HCT116 (cell line): ENCODE measurements around the gene DOCK4. TPM values are rescaled to one million over a fixed set of nuclear protein-coding genes. Genes with fewer than 3 reads are reported as not detected.

ENCODE experiments used
- ATAC-seq: fragments of 200-7000 bp; cut with Tn5 transposase; 2 replicates; pipeline ENCODE4 v1.9.1; 2020; ENCODE audit warnings: mild to moderate bottlenecking, moderate library complexity
- BruUV-seq: library from RNA; stranded (reverse); fragments of 400-500 nt; replicated peaks from 2 replicates; lab custom pipeline; 2021; lab: Mats Ljungman, UMichigan
- CTCF ChIA-PET: fragments of 300-600 bp; sonication (Branson Sonifier 250); formaldehyde crosslinking; loops from one replicate; lab custom pipeline; 2021; ENCODE audit warnings: antibody characterized with exemption; lab: Charles Lee
- POLR2A ChIA-PET: fragments of 300-600, 350-600 bp; sonication (Branson Sonifier 250); formaldehyde crosslinking; loops from one replicate; lab custom pipeline; 2021; ENCODE audit warnings: antibody characterized with exemption; lab: Charles Lee
- RAD21 ChIA-PET, 2 experiments: fragments of 300-600 bp; sonication (Branson Sonifier 250); formaldehyde crosslinking; loops; one replicate each; lab custom pipeline; 2023; ENCODE audit warnings: low total read pairs in 2 of 2; ENCODE audit not compliant: uncharacterized antibody in 2 of 2, unreplicated experiment in 2 of 2, low non-redundant PET in 1 of 2; lab: Charles Lee
- DNase-seq: peaks from one replicate; pipeline ENCODE4 v3.0.0-alpha.2; 2010; ENCODE audit warnings: low read depth, low spot score
- H2AFZ ChIP-seq: fragments of 200-600 bp; shearing (Covaris generic), sonication (generic); 2 replicates; pipeline ENCODE4 v1.6.1; 2017; ENCODE audit warnings: low read depth, mixed run types, mixed read lengths, antibody characterized with exemption, low read length; ENCODE audit not compliant: poor library complexity, severe bottlenecking
- H3K27ac ChIP-seq: 2 replicates; pipeline ENCODE4 v1.5.1; 2012; ENCODE audit warnings: low read depth, low read length
- H3K27me3 ChIP-seq: fragments of 200-600 bp; sonication (generic); 2 replicates; pipeline ENCODE4 v1.6.1; 2016; ENCODE audit warnings: mixed run types, low read length, mixed read lengths; ENCODE audit not compliant: insufficient read depth
- H3K36me3 ChIP-seq, 2 experiments: fragments of 200-500 bp in 1 of 2; fragments of 200-600 bp in 1 of 2; sonication (Bioruptor generic) in 1 of 2; sonication (generic) in 1 of 2; 2 replicates each; pipeline versions ENCODE4 v1.5.1 to v1.6.1; 2014 to 2016; ENCODE audit warnings: low read length in 2 of 2, inconsistent platforms in 1 of 2, mixed read lengths in 1 of 2, mixed run types in 1 of 2; ENCODE audit not compliant: insufficient read depth in 2 of 2, control insufficient read depth in 1 of 2
- H3K4me1 ChIP-seq, 2 experiments: fragments of 200-600 bp in 1 of 2; sonication (generic) in 1 of 2; 2 replicates each; pipeline versions ENCODE4 v1.5.1 to v1.6.1; 2012 to 2017; ENCODE audit warnings: low read length in 2 of 2, inconsistent platforms in 1 of 2, mild to moderate bottlenecking in 1 of 2, mixed read lengths in 1 of 2, mixed run types in 1 of 2, moderate library complexity in 1 of 2; ENCODE audit not compliant: insufficient read depth in 2 of 2, control insufficient read depth in 1 of 2
- H3K4me2 ChIP-seq: fragments of 200-600 bp; sonication (generic); 2 replicates; pipeline ENCODE4 v1.6.1; 2017; ENCODE audit warnings: mixed run types, low read length, mixed read lengths
- H3K4me3 ChIP-seq, 2 experiments: fragments of 200-600 bp in 1 of 2; sonication (generic) in 1 of 2; replicated peaks in 1 of 2; 2 replicates each; pipeline ENCODE4 v1.5.1; 2011 to 2016; ENCODE audit warnings: low read length in 2 of 2, control low read depth in 1 of 2, low read depth in 1 of 2, mild to moderate bottlenecking in 1 of 2, mixed read lengths in 1 of 2, mixed run types in 1 of 2
- H3K79me2 ChIP-seq: fragments of 200-600 bp; sonication (generic); 2 replicates; pipeline ENCODE4 v1.6.1; 2017; ENCODE audit warnings: mild to moderate bottlenecking, mixed run types, low read length, moderate library complexity, mixed read lengths; ENCODE audit not compliant: insufficient read depth
- H3K9ac ChIP-seq: fragments of 200-600 bp; sonication (generic); 2 replicates; pipeline ENCODE4 v1.6.1; 2016; ENCODE audit warnings: low read length, mixed read lengths
- H3K9me2 ChIP-seq: fragments of 200-600 bp; sonication (generic), shearing (Covaris generic); 2 replicates; pipeline ENCODE4 v1.6.1; 2017; ENCODE audit warnings: mixed run types, mild to moderate bottlenecking, moderate library complexity; ENCODE audit not compliant: insufficient read depth
- H3K9me3 ChIP-seq, 2 experiments: fragments of 200-500 bp in 1 of 2; fragments of 200-600 bp in 1 of 2; sonication (Bioruptor generic) in 1 of 2; sonication (generic) in 1 of 2; 2 replicates each; pipeline ENCODE4 v1.6.1; 2014 to 2017; ENCODE audit warnings: low read length in 2 of 2, mixed read lengths in 2 of 2, inconsistent platforms in 1 of 2, low read depth in 1 of 2, mild to moderate bottlenecking in 1 of 2, mixed run types in 1 of 2, moderate library complexity in 1 of 2; ENCODE audit not compliant: control insufficient read depth in 1 of 2, insufficient read depth in 1 of 2
- H4K20me1 ChIP-seq: fragments of 200-600 bp; sonication (generic), shearing (Covaris generic); 2 replicates; pipeline ENCODE4 v1.6.1; 2017; ENCODE audit warnings: mixed run types, mild to moderate bottlenecking, moderate library complexity; ENCODE audit not compliant: insufficient read depth
- CBX3 ChIP-seq: IDR thresholded peaks from 2 replicates; pipeline ENCODE4 v1.6.1; 2012; ENCODE audit warnings: low read depth
- CEBPB ChIP-seq: IDR thresholded peaks from 2 replicates; pipeline ENCODE4 v1.6.1; 2012; ENCODE audit warnings: low read depth
- EGR1 ChIP-seq: IDR thresholded peaks from 2 replicates; pipeline ENCODE4 v1.6.1; 2012; ENCODE audit warnings: low read depth
- EZH2 ChIP-seq: fragments of 200-600 bp; sonication (generic); IDR thresholded peaks from 2 replicates; pipeline ENCODE4 v1.6.1; 2017; ENCODE audit warnings: antibody characterized with exemption, mixed run types
- FOSL1 ChIP-seq: IDR thresholded peaks from 2 replicates; pipeline ENCODE4 v1.6.1; 2012; ENCODE audit warnings: low read depth
- JUND ChIP-seq: IDR thresholded peaks from 2 replicates; pipeline ENCODE4 v1.6.1; 2012
- POLR2A ChIP-seq: IDR thresholded peaks from 2 replicates; pipeline ENCODE4 v1.7.0; 2011; ENCODE audit warnings: borderline replicate concordance; ENCODE audit not compliant: insufficient read depth, insufficient read length; ENCODE audit errors: extremely low read depth
- POLR2AphosphoS5 ChIP-seq: IDR thresholded peaks from 2 replicates; pipeline ENCODE4 v1.6.1; 2011; ENCODE audit warnings: mild to moderate bottlenecking, low read depth, low read length, moderate library complexity
- RAD21 ChIP-seq: IDR thresholded peaks from 2 replicates; pipeline ENCODE4 v1.6.1; 2012; ENCODE audit warnings: low read depth, mild to moderate bottlenecking
- REST ChIP-seq: IDR thresholded peaks from 2 replicates; pipeline ENCODE4 v1.6.1; 2012; ENCODE audit warnings: low read depth
- SIN3A ChIP-seq: IDR thresholded peaks from 2 replicates; pipeline ENCODE4 v1.6.1; 2012; ENCODE audit warnings: low read depth
- SP1 ChIP-seq: IDR thresholded peaks from 2 replicates; pipeline ENCODE4 v1.6.1; 2012; ENCODE audit warnings: low read depth
- YY1 ChIP-seq: IDR thresholded peaks from 2 replicates; pipeline ENCODE4 v1.6.1; 2011; ENCODE audit warnings: low read length, low read depth, moderate library complexity, mild to moderate bottlenecking; ENCODE audit not compliant: insufficient replicate concordance; ENCODE audit errors: extremely low read depth
- ZBTB33 ChIP-seq: IDR thresholded peaks from 2 replicates; pipeline ENCODE4 v1.6.1; 2011; ENCODE audit warnings: mild to moderate bottlenecking, low read length, moderate library complexity; ENCODE audit not compliant: insufficient replicate concordance; ENCODE audit errors: extremely low read depth
- ZFX ChIP-seq: fragments of 450-650 bp; IDR thresholded peaks from 2 replicates; pipeline ENCODE4 v1.6.1; 2017
- ZNF274 ChIP-seq: fragments of 200-500 bp; sonication (Bioruptor generic); IDR thresholded peaks from 2 replicates; pipeline ENCODE4 v1.6.1; 2014; ENCODE audit warnings: mild to moderate bottlenecking, low read depth, low read length, inconsistent platforms
- intact Hi-C: fragments of 100-400 bp; cut with micrococcal nuclease; formaldehyde crosslinking; loops from 2 replicates; pipeline ENCODE4 v1.10.0; 2022
- total RNA-seq: library from RNA; stranded (reverse); gene quantifications from one replicate; pipeline ENCODE4 v1.2.1, GENCODE V29; 2021; ENCODE audit not compliant: unreplicated experiment
- TF ChIP-seq, protein P1 (sequence below), 3 experiments: fragments of 200-600 bp in 1 of 3; sonication (generic) in 1 of 3; IDR thresholded peaks in 2 of 3; conservative IDR thresholded peaks in 1 of 3; 2 replicates each; pipeline ENCODE4 v1.5.1; 2012 to 2017; ENCODE audit warnings: low read depth in 2 of 3, low read length in 2 of 3, antibody characterized with exemption in 1 of 3, borderline replicate concordance in 1 of 3, control low read depth in 1 of 3, mild to moderate bottlenecking in 1 of 3, mixed read lengths in 1 of 3, mixed run types in 1 of 3, moderate library complexity in 1 of 3; ENCODE audit not compliant: insufficient read depth in 1 of 3

The DOCK4 gene
- total RNA-seq, 1 experiment from 2014 or later: 2.2 TPM

- intact Hi-C loops: no loop called here
- BruUV-seq: no TSS peak
- POLR2A ChIA-PET: no interaction called here
These were observed 272.6 kb downstream of the DOCK4 start for GRCh38 chr7:111933609-111934008.

More at GRCh38 chr7:111933609-111934008, 272.6 kb downstream of the DOCK4 start:
- CTCF ChIA-PET: no interaction called here
- no peaks in the 10 kb centered on the region for H3K79me2 ChIP-seq
- H3K4me1 ChIP-seq: peaks cover 0 to 5% of the 10 kb centered on the region in 2 experiments; a peak in 1 of 4 replicates
- no peak overlapping the region for H3K4me2 ChIP-seq
- H3K36me3 ChIP-seq: no peaks in the 10 kb centered on the region
- RAD21 ChIA-PET: no interaction called here
- DNase-seq (no peak), ATAC-seq (no peak)
- H3K4me3 ChIP-seq: no peak overlapping the region
- TF ChIP-seq YY1 (no peak), JUND (no peak), ZNF274 (no peak), POLR2AphosphoS5 (no peak), CEBPB (no peak), REST (no peak), SIN3A (no peak), EZH2 (no peak), RAD21 (no peak), POLR2A (no peak), ZFX (no peak), FOSL1 (no peak), CBX3 (no peak), ZBTB33 (no peak), EGR1 (no peak), SP1 (no peak)
- TF ChIP-seq, protein P1, sequence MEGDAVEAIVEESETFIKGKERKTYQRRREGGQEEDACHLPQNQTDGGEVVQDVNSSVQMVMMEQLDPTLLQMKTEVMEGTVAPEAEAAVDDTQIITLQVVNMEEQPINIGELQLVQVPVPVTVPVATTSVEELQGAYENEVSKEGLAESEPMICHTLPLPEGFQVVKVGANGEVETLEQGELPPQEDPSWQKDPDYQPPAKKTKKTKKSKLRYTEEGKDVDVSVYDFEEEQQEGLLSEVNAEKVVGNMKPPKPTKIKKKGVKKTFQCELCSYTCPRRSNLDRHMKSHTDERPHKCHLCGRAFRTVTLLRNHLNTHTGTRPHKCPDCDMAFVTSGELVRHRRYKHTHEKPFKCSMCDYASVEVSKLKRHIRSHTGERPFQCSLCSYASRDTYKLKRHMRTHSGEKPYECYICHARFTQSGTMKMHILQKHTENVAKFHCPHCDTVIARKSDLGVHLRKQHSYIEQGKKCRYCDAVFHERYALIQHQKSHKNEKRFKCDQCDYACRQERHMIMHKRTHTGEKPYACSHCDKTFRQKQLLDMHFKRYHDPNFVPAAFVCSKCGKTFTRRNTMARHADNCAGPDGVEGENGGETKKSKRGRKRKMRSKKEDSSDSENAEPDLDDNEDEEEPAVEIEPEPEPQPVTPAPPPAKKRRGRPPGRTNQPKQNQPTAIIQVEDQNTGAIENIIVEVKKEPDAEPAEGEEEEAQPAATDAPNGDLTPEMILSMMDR (IDR thresholded peaks at IDR 0.05 in 2 of 3, conservative IDR thresholded peaks at IDR 0.05 in 1 of 3; ENCODE audit: borderline replicate concordance in 1 of 3, insufficient read depth in 1 of 3, low read depth in 2 of 3, low read length in 2 of 3): no peak
- H3K9me2 ChIP-seq: no peaks in the 10 kb centered on the region
- no peaks in the 10 kb centered on the region for H3K27me3 ChIP-seq
- H3K9ac ChIP-seq: no peak overlapping the region
- no peaks in the 10 kb centered on the region for H3K9me3 ChIP-seq
- no peaks in the 10 kb centered on the region for H4K20me1 ChIP-seq
- no peak overlapping the region for H2AFZ ChIP-seq
- H3K27ac ChIP-seq: no peak overlapping the region
